GM18873 (cell line): ENCODE results near the gene TOLLIP.

ENCODE experiments used
- ATAC-seq: cut with Tn5 transposase; IDR thresholded peaks from one replicate; pipeline ENCODE4 v1.9.1; 2021; ENCODE audit warnings: mild to moderate bottlenecking, moderate library complexity, moderate number of reproducible peaks; ENCODE audit not compliant: unreplicated experiment, low FRiP score

TOLLIP gene

GRCh38 chr11:1234771-1235305 is 74.6 kb downstream of the TOLLIP start:
- no peak for ATAC-seq

- ATAC-seq, result no peak
These were observed 75.2 kb downstream of the TOLLIP start for GRCh38 chr11:1234054-1234720.

GRCh38 chr11:1233351-1234053 is 75.9 kb downstream of the TOLLIP start:
- no peak for ATAC-seq

GRCh38 chr11:1232883-1233321 is 76.5 kb downstream of the TOLLIP start:
- ATAC-seq, result no peak

- ATAC-seq, result no peak
These were observed 77.2 kb downstream of the TOLLIP start for GRCh38 chr11:1232021-1232882.

GRCh38 chr11:1231396-1232020 is 77.9 kb downstream of the TOLLIP start:
- ATAC-seq, result no peak

- ATAC-seq, result no peak
These were observed 78.7 kb downstream of the TOLLIP start for GRCh38 chr11:1230456-1231395.

- no peak for ATAC-seq
These were observed 79.3 kb downstream of the TOLLIP start for GRCh38 chr11:1230121-1230455.

GRCh38 chr11:1229471-1230120 is 79.8 kb downstream of the TOLLIP start:
- no peak for ATAC-seq

GRCh38 chr11:1228921-1229451 is 80.4 kb downstream of the TOLLIP start:
- no peak for ATAC-seq

- no peak for ATAC-seq
These were observed 81.2 kb downstream of the TOLLIP start for GRCh38 chr11:1228101-1228821.

- no peak for ATAC-seq
These were observed 81.8 kb downstream of the TOLLIP start for GRCh38 chr11:1227551-1228100.

- no peak for ATAC-seq
These were observed 82.4 kb downstream of the TOLLIP start for GRCh38 chr11:1226986-1227550.

- no peak for ATAC-seq
These were observed 83.0 kb downstream of the TOLLIP start for GRCh38 chr11:1226226-1226985.

GRCh38 chr11:1225386-1226225 is 83.8 kb downstream of the TOLLIP start:
- ATAC-seq, result no peak
